RKO (cell line): ENCODE results near the gene COQ8B.

Source experiments
- DNase-seq: peaks from one replicate; pipeline ENCODE4 v3.0.0-alpha.2; 2016; ENCODE audit warnings: low spot score

The COQ8B gene

DNA sequence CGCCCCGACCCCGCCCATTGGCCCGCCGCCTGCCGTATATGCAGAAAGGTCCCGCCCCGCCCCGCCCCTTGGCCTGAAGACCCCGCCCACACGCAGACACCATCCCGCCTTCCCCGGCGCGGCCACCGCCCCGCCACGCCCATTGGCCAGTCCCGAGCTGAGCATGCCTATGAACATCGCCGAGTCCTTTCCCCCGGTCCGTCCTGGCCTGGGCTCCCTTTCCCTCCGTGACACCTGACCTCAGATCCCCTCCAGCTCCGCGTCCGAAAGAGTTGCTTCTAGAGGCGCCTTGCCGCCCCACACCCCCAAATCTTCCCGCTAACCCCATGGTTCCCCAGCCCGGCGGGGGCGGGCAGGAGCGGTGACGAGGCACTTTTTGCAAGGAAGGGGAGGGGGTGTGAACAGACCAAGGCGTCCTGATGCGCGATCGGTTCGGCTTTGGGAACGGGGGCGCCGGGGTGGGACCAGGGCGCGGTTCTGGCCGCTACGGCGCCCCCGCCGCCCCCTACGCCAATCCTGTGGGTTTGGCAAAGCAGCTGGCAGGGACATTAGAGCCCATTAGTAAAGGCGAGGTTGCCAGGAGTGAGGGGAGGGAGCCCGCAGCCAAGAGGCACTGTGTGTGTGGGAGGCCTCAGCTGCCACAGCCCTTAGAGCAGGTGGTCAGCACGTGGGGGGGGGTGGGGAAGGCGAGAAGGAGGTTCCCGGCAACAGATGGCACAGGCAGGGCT is 25.8 kb downstream of the COQ8B start:
- peak; percentile 91 for DNase-seq

DNA sequence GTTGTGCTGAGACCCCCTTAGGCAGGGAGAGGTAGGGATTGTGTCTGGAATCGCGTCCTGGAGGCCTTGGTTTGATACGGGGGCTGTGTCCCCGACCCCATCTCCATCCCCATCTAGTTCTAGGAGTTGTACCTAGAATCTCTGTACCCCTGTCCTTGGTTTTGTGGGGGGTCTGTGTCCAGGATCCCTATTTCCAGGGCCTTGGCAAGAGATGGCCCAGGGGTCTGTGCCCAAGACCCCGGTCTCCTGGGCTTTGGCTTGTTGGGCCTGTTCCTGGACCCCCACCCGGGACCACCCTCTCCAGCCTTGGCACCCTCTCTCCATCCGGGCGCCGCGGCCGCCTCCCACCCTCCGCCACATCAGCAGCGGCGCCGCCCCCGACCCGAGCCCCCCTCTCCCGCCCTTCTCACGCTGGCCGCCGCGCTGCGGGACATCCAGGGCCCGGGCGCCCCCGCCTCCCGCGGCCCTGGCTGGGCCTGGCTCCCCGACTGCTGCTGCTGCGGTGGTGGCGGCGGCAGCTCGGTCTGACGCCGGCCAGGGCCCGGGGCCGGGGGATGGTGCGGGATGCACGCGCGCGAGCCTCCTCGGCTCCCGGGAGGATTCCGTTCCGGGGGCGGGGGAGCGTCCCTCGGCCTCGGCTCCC is 26.5 kb downstream of the COQ8B start, which contains the start of gene NUMBL:
Gene NUMBL (minus strand): TSS at position 602 of the 643 bp plus-strand sequence. CDS start 168 bp downstream, at position 434.
- no peak for DNase-seq

DNA sequence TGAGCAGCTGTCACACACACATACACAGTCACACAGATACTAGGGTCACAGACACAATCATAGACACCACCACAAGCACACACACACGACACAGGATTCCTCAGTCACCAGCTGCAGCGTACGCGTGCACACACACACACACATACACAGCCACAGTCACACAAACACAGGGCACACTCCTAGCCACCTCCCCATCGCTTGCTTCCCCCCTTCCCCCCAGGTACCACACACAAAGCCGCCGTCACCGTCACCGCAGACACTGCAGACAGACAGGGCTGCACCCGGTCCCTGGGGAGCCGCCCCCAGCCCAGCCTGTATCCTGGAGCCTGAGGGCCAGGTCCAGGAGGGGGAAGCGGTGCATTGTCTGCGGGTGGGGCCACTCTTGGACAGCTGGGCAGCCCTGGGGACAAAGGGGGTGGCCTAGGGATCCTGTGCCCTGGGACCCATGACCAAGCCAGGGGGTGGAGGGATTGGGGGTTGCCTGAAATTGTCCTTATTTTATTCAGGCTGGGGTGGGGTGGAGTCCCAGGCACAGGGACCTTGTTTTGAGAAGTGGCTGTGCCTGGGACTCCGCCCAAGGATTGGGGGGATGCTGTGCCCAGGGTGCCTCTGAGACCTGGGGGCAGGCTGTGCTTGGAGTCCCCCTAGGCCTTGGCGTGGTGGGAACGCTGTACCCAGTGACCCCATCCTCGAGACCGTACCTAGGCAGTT is 27.2 kb downstream of the COQ8B start:
- DNase-seq = peak; percentile 22

DNA sequence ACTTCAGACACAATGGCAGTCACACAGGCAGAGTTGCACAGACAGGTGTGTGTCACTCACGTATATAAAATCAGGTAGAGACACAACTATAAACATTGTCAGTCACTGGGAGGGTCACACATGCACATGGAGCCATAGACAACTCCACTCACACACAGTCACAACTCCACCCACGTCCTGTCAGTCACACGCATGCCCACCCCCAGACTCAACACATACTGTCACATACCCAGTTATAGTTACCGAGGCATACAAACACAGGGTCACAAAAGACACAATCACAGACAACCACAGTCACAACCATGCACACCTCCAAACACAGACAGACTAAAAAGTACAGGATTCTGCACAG is 27.7 kb downstream of the COQ8B start:
- DNase-seq = no peak

DNA sequence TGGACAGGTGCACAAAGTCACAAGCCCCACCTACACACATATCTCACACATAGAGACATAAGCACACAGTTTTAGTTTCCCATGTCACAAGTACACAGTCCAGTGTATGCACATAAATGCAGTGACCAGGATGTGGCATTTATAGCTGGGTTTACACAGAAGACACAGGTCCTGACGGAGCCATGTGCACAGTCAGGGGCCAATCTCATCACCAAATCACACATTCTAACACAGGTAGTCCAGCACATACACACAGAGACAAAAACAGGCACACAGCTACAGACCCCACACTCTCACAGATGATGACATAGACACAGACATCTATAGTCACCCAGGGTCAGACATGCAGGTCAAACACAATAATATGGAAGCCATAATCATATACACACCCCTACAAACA is 28.4 kb downstream of the COQ8B start:
- DNase-seq = no peak

DNA sequence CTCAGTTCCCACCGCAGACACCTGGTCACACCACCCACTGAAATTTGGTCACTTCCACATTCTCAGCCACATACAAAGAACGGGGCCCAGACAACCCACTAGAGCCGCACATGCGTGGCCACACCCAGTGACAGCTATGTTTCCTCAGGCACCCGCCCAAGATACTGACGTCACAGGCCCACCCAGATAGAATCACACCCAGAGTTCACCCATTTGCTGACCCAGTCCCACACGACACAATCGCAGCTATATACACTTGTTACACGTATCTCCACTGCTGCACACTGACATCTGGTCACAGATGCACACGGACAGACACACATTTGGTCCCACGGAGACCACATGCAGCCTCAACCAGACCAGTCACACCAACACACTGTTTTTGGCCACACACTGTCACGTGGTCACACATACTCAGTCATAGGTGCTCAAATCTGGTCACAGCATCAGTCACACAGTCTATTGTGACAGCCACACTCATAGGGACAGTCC is 29.1 kb downstream of the COQ8B start:
- no peak for DNase-seq

DNA sequence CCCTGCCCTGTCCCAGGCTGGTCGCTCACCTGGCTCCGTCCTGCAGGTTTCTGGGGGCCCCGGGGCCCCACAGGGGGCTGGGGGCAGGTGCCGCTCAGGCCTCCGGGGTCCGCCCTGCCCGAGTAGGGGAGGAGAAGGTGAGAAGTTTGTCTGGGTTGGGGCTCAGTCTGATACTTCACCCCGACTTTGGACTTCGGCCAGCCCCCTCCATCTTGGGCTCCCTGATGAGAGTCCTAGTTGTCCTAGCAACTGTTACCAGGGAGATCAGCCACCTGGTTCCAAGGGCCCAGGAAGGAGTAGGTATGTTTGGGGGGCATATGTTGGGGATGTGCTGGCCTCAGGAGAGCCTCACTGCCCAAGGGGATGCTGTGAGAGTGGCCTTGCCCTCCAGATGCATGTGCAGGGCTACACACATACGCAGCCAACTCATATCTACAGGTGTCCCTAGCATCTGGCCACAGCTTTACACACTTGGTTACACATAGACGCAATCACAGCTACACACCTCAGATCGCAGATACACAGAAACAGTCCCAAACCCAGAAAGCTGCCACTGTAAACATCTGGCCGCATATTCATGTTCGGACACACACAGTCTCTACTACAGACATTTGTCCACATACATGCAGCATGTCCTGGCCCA is 29.7 kb downstream of the COQ8B start:
- no peak for DNase-seq

DNA sequence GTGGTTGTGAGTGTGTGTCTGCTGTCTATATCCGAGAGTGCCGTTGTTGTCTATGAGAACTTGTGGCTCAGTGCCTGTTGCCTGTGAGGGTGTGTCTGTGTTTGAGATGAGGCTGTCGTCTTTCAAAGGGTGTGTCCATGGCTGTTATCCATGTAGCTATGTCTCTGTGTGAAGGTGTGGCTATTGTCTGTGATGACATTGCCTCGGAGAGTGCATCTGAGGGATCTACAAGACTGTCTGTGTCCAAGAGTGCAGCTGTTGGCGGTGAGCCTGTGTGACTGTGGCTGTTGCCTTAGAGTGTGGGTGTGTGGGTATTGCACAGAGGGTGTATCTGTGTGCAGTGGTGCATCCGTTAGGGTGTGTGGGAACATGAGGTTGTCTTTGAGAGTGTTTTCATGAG is 31.1 kb downstream of the COQ8B start:
- DNase-seq = no peak

DNA sequence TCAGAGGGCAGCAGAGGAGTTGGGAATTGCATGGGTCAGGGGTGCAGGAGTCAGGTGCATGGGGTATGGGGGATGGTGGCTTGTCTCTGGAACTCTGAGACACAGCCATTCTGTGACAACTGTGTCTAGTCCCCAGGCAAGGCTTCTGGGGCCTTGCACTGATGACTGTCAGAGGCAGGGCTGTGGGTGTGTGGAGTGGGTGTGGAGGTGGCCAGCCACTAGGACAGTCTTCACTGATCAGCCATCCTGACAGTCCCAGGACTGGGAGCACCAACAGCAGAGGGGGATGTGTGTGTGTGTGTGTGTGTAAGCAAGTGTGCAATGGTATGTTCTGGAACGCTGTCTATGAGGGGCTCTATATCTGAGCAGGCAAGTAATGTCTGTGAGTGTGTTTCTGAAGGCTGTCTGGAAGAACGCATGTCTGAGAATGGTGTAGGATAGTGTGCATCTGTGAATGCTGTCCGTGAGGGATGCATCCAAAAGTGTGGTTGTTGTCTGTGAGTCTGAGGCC is 31.6 kb downstream of the COQ8B start:
- DNase-seq = no peak

DNA sequence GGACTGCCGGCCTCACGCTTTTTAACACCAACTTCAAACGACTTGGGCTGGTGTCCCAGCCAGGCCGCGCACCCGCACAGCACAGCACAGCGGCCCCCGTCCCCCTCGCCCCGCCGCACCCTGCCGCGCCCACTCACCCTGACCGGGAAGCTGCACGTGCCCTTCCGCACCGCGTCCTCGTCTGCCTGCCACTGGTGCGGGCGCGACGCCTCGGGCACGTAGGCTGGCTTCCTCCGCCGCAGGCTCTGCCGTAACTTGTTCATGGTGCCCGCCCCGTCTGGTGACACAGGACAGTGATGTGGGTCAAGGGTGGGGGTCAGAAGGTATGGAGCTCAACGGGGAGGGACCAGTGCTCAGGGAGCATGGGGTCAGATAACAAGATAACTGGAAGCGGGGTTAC is 32.4 kb downstream of the COQ8B start:
- no peak for DNase-seq

DNA sequence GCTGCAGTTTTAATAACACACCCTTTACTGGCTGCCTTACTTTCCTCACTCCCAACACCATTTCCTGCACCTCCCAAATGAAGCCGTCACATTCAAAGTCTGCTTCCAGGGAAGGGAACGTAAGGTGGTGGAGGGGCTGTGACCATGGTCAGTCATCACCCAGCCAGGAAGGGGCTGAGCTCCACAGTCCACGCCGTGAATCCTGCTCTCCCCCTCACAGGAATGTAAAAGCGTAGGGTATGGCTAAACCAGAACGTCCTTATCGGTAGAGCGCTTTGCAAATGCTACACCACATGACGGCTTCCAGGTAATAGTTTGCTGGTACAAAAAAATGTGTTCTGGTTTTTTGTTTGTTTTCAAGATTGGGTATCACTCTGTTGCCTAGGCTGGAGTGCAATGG is 33.2 kb downstream of the COQ8B start:
- no peak for DNase-seq

DNA sequence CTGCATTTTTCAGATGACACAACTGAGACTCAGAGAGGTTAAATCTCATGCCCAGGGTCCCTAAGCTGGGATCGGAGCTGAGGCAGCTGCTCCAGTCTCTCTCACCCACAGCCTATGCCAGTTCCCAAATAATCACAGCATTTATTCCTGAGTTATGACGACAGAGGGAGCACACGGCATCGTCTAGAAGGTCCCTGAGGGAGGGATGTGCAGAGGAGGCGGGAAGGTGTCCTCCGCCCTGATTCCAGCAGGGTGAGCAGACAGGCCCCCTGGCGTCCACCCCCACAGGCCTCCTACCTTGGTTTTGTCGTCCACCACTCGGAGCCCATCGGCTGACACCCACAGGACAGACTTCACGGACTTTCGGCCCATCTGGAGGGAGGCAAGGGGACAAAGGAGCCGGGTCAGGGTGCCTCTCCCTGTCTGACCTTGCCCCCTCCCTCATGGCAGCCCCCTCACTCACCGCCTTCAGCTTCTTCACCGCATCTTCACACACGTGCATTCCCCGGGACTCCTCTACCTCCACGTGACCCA is 34.2 kb downstream of the COQ8B start:
- no peak for DNase-seq

DNA sequence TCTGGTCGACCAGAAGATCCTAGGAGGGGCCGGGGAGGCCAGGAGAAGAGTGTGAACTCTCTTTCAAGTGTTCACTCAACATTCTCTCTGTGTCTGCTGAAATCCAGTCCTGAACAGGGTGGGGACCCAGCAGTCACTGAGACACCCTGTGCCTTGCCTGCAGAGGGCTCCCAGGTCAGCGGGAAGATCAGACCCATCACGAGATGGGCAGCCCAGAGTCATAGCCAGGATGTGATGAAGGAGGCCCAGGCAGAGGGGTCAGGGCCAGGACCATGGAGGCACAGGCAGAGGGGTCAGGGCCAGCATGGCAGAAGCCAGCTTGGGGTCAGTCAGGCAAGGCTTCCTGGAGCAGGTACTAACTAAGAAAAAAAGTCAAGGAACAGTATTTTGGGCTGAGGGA is 35.6 kb downstream of the COQ8B start:
- DNase-seq = no peak

DNA sequence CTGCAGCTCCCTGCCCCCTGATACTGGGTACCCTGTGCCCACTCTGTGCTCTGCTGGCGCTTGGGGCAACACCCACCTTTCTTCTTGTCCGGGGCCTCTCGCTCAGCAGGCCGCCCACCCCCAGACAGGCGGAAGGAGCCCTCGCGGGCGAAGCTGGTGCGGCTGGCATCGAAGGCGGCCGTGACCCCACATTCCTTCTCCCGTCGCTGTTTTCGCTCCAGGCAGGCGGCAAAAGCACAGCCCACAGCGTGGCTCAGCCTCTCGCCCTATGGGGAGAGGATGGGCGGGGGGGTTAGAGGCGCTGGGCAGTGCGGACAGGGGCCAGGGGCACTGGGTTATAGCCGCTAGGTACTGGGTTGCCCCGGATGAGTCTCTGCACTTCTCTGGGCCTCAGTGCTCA is 39.5 kb downstream of the COQ8B start:
- DNase-seq = no peak

DNA sequence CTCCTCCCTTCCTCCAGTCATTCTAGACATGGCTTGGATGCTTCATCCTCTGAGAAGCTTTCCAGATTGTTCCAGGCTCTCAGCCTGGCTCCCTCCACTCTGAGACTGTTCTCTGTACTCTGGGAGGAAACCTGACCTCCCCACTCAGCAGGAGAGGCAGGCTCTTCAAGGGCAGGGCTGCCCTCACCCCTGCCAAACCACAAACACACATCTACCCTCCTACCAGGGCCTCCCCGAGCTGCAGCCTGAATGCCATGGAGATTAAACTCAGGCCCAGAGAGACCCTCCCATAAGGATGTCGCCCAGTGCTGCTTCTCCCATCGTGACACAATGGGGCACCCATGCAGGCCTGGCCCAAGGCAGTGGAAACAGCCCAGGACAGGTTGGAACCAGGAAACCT is 42.4 kb downstream of the COQ8B start:
- DNase-seq = no peak

DNA sequence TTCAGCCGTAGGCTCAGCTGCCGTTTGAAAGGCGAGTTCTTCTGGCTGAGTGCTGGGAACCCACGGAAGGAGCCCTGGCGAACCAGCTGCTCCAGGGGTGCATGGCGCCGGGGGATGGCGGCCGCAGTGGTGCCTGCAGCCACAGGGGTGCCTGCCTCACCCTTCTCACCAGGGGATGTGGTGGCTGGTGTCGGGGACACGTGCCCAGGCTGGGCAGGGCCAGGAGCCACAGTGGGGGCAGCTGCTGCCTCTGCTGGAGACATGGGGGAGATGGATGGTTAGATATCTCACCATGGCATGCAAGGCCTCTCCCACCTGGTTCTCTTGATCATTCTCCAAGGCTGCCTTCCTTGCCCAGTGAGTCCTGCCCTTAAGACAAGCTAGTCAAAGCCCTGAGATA is 43.3 kb downstream of the COQ8B start:
- no peak for DNase-seq

DNA sequence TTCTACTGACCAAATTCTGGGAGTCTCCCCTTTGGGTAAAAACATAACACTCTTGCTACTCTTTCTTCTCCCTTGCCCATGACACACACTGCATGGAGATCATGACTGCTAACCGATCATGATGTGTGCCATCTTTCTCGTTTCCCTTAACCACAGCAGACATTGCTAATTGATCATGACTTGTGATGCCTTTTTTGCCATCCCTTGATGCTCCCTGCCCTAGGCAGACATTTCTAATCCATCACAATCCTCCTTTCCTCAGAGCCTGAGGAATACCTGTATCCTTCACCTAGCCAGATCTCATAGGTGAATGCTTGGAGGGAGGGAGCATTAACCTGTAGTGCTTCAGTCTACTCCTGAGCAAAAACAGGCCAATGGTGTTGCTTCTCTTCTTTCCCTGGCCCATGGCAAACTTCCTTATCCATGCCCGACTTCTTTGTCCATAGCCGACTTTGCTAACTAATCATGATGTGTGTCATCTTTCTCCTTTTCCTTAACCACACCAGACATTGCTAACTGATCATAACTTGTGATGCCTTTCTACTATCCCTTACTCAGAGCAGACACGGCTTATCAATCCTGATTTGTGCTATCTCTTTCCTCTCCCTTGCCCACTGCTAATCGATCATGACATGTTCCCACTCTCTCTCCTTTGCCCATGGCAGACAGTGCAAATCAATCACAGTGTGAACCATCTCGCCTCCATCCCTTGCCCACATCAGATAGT is 44.0 kb downstream of the COQ8B start:
- no peak for DNase-seq

DNA sequence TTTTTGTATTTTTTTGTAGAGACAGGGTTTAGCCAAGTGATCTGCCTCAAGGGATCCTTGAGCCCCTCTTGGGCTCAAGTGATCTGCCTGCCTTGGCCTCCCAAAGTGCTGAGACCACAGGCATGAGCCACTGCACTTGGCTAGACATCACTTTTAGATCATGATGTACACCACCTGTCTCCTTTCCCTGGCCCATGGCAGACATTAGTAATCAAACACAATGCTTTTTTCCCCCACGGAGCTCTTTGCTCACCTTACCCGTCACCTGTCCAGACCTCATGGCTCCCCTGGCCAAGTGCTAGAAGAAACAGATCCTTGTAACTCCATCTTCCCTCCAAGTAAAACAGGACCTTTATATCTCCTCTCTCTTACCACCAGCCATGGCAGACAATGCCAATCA is 44.6 kb downstream of the COQ8B start:
- DNase-seq = no peak

DNA sequence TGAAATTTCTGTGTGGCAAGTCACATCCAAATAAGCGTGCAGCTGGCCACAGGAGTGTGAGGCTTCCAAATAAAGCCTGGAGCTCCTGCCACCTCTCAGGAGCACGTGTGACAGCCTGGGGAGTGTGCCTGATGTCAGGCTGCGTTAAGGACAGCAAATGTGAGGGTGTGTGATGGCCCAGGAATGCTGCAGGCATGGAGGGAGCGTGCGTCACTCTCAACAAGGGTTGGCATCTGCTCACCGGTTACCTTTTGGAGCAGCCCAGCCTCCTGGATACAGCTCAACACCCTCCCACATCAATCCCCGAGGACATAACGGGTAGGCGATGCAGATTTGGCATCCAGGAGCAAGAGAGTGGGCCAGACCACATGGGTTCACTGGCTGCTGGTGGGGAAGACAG is 45.3 kb downstream of the COQ8B start:
- no peak for DNase-seq

DNA sequence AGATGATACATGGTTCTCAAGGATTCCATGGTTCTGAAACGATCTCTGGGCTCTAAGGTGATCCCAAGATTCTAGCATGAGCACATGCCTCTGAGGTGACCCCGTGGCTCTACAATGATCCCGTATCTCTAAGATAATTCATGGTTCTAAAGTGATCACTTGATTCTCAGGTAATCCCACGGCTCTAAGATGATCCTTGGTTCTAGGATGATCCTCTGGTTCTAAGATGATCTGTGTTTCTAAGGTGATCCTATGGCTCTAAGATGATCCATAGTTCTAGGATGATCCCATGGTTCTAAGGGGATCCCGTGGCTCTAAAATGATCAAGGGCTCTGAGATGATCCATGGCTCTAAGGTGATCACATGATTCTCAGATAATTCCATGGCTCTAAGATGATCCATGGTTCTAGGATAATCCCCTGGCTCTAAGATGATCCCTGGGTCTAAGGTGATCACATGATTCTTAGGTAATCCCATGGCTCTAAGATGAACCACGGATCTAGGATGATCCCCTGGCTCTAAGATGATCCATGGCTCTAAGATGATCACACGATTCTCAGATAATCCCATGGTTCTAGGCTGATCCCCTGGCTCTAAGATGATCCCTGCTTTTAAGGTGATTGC is 47.6 kb downstream of the COQ8B start:
- DNase-seq = no peak

DNA sequence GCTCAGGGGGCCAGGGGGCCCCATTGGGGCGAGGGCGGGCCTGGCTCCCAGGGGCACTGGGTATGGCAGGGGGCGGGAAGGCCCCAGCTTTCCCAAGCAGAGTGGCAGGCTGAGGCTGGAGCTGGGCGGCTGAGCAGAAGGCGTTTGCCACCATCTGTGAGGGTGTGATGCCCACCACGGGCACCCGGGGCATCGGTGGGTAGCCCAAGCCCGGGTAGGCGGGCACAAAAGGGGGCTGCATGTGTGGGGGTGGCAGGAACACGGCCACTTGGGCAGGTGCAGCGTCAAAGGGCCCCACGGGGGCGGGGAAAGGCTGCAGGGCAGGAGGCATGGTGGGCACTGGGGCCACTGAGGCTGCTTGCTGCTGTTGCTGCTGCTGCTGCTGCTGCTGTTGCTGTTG is 49.1 kb downstream of the COQ8B start:
- DNase-seq = no peak
